Body of pancreas (tissue), 4 donors: ENCODE data around the gene LPCAT1.

ENCODE experiments used
- CTCF ChIP-seq, 7 experiments: fragments of 450-650 bp in 4 of 7; fragments of 200-600 bp in 3 of 7; sonication (generic) in 3 of 7; IDR thresholded peaks; one replicate each; pipeline ENCODE4 v1.5.1; 2016 to 2019; ENCODE audit warnings: antibody characterized with exemption in 7 of 7
- POLR2A ChIP-seq, 3 donors: fragments of 450-650 bp; IDR thresholded peaks; one replicate each; pipeline ENCODE4 v1.6.1; 2016; ENCODE audit warnings: antibody characterized with exemption in 3 of 3, mild to moderate bottlenecking in 2 of 3

GRCh38 chr5:1516615-1517601, 6.9 kb downstream of the LPCAT1 start:
- no peak for TF ChIP-seq POLR2A (IDR thresholded peaks at IDR 0.05)
- TF ChIP-seq CTCF (IDR thresholded peaks at IDR 0.05): no peak
